Measurements from ENCODE around the gene RHOH.
"Not testable (repeated sequence)": the region's sequence is repeated elsewhere in the genome, so short reads cannot be mapped to it uniquely, and the experiment has no call there.

RHOH gene

DNA sequence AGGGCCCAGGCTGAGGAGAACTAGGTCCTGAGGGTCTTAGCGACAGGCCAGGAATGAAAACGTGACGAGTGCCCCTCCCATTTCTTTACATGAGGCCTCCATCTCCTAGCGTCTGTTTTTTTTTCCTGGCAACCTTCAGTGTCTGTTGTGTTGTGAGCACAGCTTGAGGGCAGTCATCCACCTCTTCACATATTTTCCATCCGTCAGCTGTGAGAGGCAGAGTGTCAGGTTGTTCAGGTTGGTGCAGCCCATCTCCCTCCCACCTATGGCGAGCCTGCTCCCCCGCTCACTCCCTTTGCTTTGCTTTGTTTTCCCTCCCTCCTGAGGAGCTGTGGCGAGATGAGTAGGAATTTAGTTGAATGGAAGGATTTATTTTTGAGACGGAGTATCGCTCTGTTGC is 86.6 kb downstream of the RHOH start:
- TF ChIP-seq, protein P1, sequence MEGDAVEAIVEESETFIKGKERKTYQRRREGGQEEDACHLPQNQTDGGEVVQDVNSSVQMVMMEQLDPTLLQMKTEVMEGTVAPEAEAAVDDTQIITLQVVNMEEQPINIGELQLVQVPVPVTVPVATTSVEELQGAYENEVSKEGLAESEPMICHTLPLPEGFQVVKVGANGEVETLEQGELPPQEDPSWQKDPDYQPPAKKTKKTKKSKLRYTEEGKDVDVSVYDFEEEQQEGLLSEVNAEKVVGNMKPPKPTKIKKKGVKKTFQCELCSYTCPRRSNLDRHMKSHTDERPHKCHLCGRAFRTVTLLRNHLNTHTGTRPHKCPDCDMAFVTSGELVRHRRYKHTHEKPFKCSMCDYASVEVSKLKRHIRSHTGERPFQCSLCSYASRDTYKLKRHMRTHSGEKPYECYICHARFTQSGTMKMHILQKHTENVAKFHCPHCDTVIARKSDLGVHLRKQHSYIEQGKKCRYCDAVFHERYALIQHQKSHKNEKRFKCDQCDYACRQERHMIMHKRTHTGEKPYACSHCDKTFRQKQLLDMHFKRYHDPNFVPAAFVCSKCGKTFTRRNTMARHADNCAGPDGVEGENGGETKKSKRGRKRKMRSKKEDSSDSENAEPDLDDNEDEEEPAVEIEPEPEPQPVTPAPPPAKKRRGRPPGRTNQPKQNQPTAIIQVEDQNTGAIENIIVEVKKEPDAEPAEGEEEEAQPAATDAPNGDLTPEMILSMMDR (IDR thresholded peaks at IDR 0.05; ENCODE audit: low read depth, low read length, missing control alignments): no peak
- Histone ChIP-seq H3K27ac (no peak overlapping the region), H3K4me3 (ENCODE audit: low read depth, low read length) (no peak overlapping the region), H3K36me3 (replicated peaks) (no peaks in the 10 kb centered on the region), H3K27me3 (replicated peaks) (no peaks in the 10 kb centered on the region)
- DNase-seq: no peak
- in situ Hi-C loops (cut with HindIII; ENCODE audit: low pct_ligation_motif_present, low sequenced_read_pairs): no loop called here

DNA sequence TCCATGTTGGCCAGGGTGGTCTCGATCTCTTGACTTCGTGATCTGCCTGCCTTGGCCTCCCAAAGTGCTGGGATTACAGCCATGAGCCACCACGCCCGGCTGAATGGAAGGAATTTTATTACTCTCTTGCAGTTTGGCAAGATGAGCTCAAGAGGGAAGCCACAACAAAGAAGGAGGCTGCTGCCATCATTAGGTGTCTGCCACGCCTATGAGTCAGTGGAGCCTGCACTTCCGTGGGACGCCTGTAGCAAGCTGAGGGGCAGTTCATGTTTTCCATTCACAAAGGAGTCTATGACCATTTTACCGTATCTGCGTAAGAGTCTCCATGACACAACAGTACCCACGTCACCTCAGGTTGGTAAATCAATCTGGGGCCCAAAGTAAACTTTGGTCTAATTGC is 87.1 kb downstream of the RHOH start:
- no peak overlapping the region for H3K27ac ChIP-seq
- in situ Hi-C loops (cut with HindIII; ENCODE audit: low pct_ligation_motif_present, low sequenced_read_pairs): no loop called here
- H3K4me3 ChIP-seq (ENCODE audit: low read depth, low read length): no peak overlapping the region
- H3K27me3 ChIP-seq (replicated peaks): no peaks in the 10 kb centered on the region
- no peaks in the 10 kb centered on the region for H3K36me3 ChIP-seq (replicated peaks)
- TF ChIP-seq, protein P1 (IDR thresholded peaks at IDR 0.05; ENCODE audit: low read depth, low read length, missing control alignments): no peak
- no peak for DNase-seq

DNA sequence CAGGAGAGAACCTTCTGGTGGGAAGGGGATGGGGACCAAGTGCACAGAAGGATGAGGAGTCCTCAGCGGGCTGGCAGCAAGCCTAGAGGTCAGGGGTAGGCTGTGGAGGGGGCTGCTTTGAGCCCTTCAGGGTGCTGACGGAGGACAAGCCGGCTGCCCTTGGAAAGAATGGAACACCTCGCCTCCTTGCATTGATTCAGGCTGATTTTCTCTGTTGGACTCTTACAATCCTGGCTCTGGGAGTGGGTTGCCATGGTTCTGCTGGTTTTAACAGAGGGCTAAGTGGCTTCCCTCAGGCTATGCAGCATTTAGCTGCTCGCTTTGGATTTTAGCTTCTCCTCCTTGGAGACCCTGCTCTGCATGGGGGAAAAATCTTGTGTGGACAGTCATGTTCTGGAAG is 88.9 kb downstream of the RHOH start:
- in situ Hi-C loops (cut with HindIII; ENCODE audit: low pct_ligation_motif_present, low sequenced_read_pairs): no loop called here
- Histone ChIP-seq H3K27ac (no peak overlapping the region), H3K4me3 (ENCODE audit: low read depth, low read length) (no peak overlapping the region), H3K27me3 (replicated peaks) (no peaks in the 10 kb centered on the region), H3K36me3 (replicated peaks) (no peaks in the 10 kb centered on the region)
- TF ChIP-seq, protein P1 (IDR thresholded peaks at IDR 0.05; ENCODE audit: low read depth, low read length, missing control alignments): no peak
- no peak for DNase-seq

DNA sequence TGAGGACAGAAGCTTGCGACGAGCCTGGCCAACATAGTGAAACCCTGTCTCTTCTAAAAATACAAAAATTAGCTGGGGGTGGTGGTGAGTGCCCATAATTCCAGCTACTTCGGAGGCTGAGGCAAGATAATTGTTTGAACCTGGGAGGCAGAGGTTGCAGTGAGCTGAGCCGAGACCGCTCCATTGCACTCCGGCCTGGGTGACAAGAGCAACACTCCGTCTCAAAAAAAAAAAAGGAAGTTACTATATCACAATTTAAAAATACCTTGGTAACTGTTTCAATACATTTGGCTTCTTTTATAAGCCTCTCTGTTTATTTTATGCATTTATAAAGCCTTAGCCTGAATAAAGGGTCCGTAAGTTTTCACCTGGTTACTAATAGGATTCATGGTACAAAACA is 91.7 kb downstream of the RHOH start:
- Histone ChIP-seq H3K27me3 (replicated peaks) (no peaks in the 10 kb centered on the region), H3K27ac (no peak overlapping the region), H3K4me3 (ENCODE audit: low read depth, low read length) (no peak overlapping the region), H3K36me3 (replicated peaks) (no peaks in the 10 kb centered on the region)
- TF ChIP-seq, protein P1 (IDR thresholded peaks at IDR 0.05; ENCODE audit: low read depth, low read length, missing control alignments): no peak
- in situ Hi-C loops (cut with HindIII; ENCODE audit: low pct_ligation_motif_present, low sequenced_read_pairs): no loop called here
- no peak for DNase-seq

DNA sequence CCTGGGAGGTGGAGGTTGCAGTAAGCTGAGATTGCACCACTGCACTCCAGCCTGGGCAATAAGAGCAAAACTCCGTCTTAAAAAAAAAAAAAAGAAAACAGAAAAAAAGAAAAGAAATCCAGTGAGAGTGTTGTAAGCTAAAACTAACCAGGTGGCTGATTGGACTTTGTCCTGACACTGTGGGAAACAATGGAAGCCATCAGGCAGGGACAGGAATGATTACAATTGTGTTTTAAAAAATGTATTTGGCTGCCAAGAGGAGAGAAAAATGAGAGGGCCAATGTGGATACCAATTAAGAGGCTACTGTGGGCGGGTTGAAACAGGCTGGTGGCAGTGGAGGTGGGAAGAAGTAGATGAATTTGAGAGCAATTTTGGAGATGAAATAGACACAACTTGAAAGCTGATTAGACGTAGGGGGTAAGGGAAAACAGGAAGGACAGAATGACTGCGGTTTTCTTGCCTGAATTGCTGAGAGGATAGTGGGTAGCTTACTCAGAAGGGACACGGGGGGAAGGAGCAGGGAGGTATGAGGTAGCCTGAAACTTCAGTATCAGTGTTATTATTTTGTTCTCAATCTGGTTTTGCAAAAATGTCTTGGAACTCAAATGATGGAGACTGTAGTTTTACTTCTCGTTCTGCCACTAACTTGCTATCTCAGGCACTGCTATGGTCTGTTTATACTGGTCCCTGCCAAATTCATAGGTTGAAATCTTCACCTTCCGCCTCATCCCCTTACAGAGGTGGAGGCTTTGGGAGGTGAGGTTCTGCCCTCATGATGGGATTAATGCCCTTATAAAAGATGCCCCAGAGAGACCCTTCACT is 92.7 kb downstream of the RHOH start:
- H3K4me3 ChIP-seq (ENCODE audit: low read depth, low read length): no peak overlapping the region
- H3K27me3 ChIP-seq (replicated peaks): no peaks in the 10 kb centered on the region
- H3K27ac ChIP-seq: no peak overlapping the region
- in situ Hi-C loops (cut with HindIII; ENCODE audit: low pct_ligation_motif_present, low sequenced_read_pairs): no loop called here
- peak; percentile 12 for DNase-seq
- TF ChIP-seq, protein P1 (IDR thresholded peaks at IDR 0.05; ENCODE audit: low read depth, low read length, missing control alignments): no peak
- no peaks in the 10 kb centered on the region for H3K36me3 ChIP-seq (replicated peaks)

DNA sequence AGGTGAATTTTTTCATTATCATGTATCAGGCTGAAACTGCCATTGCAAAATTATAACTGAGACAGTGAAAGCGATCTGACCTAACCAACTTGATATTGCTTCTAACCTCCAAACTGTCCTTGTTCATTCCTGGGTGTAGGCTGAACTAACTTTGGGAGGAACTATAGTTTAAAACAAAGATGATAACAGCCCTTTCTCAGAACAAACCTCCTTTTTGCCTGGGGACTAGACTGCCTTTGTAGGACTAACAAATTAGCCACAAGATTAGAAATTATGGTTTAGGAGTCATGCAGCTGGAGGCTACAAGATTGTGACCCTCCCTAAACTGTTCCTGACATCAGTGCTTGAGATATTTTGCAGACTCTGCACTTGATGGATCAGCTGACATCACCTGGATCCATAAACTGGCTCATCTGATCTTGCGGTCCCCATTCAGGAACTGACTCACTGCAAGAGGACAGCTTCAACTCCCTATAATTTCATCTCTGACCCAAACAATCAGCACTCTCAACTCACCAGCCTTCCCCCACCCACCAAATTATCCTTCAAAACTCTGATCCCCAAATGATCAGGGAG is 93.9 kb downstream of the RHOH start:
- not testable (repeated sequence) for DNase-seq

More for the DNA sequence above, 93.9 kb downstream of the RHOH start:
- H3K27ac ChIP-seq; H3K4me3 ChIP-seq (ENCODE audit: low read depth, low read length); in situ Hi-C loops (cut with HindIII; ENCODE audit: low pct_ligation_motif_present, low sequenced_read_pairs); H3K36me3 ChIP-seq (replicated peaks); H3K27me3 ChIP-seq (replicated peaks): not testable (repeated sequence)

All from brain microvascular endothelial cell (primary cell).